CD1c-positive myeloid dendritic cell (primary cell): ENCODE results near the gene ARID1B.

ENCODE experiments used
- DNase-seq: peaks from one replicate; pipeline ENCODE4 v3.0.0-alpha.2; 2016; ENCODE audit errors: extremely low spot score

ARID1B gene

DNA sequence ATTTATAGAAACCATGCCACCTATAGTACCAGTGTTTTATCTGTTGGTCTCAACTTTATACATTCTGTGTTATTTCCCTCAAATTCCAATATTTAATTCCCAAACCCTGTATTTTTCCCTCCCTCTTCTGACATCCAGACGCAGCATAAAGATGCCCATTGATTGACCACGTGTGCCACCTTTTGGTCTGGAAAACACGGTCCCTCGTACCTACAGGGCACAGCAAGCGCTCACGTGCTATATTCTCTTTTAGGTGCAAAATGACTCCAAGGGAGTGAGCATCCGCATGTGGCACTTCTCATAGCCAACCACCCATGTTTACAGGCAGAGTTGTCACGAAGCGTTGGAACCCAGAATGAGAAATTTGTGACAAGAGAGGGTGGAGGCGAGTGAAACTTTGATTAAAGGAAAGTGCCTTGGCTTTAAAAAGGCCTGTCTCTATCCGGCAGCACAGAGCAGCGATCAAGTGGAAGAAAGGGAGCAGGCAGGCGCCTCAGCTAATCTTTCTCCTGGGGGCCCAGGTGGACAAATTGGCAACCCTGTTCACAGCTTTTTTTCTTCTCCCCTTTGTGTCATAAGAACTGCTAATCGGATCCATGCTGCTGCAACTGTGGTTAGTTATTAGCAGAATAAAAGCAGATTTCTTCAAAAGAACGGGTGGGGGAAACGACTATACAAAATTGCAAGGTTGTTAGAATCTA, 320.2 kb downstream of the ARID1B start:
- no peak for DNase-seq

GRCh38 chr6:157098999-157099398, 321.8 kb downstream of the ARID1B start:
- DNase-seq, result no peak

DNA sequence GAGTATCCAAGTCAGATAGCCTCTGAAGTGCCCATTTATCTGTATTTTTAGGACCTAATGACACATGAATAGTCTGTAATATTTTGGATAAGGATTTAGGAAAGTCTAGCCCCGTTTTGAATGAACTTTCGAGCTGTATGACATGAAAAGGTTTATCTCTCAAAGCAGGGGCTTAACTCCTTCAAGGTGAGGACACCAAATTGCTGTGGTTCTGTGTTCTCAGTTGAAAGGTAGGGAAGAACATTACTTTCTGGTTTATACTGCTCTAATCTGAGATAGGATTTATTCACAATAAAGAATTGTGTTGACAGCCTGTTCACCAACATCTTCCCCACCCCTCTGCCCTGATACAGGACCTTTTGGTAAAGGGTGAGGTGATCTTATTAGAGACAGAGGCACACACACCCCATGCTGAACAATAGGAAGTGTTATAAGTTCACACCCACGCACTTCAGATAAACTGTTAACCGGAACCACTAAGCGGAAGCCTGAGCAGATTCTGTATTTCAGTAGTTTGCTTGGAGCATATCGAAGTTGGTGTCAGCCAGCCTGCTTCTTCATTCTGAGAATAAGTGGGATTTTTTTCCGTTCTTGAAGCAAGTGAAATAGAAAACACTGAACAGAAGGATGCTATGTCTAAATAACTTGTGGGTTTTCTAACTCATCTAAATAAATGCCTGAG, 322.9 kb downstream of the ARID1B start:
- DNase-seq, result peak; percentile 89

DNA sequence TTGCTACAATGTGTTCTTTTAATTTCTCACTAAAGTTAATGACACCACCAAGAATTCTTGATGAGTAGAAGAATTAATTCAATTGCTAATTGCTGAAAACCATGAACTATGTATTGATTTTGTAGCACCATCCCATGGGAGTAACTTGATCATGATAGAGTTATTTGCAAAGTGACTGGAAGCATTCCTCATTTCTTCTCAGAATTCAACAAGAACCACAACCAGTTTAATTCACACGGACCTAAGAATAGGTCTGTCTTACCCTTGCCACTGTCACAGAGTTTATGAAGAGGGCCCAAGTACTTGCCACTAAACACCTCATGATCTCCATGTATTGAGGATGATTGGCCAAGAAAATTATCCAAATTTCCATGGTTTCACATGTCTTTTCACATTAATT, 324.0 kb downstream of the ARID1B start:
- DNase-seq, result no peak

GRCh38 chr6:157104803-157105202, 327.6 kb downstream of the ARID1B start:
- peak; percentile 44 for DNase-seq

- DNase-seq, result no peak
Measured at GRCh38 chr6:157106487-157106886, 329.3 kb downstream of the ARID1B start.

DNA sequence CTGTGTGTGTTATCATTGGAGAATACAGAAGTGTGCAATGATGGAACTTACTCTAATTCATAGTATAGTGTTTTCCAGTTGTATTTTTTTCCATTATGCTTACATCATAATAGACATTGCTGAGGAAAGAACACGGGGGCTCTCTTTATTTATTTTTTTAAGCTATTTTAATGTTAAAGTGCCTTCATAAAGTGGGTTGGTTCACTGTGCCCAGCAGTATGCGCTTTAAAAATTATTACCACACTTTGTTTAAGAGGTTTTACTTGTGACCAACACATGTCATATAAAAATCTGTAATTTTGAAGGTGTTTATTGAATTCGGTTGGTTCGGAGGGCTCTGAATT, 330.4 kb downstream of the ARID1B start:
- DNase-seq, result no peak

DNA sequence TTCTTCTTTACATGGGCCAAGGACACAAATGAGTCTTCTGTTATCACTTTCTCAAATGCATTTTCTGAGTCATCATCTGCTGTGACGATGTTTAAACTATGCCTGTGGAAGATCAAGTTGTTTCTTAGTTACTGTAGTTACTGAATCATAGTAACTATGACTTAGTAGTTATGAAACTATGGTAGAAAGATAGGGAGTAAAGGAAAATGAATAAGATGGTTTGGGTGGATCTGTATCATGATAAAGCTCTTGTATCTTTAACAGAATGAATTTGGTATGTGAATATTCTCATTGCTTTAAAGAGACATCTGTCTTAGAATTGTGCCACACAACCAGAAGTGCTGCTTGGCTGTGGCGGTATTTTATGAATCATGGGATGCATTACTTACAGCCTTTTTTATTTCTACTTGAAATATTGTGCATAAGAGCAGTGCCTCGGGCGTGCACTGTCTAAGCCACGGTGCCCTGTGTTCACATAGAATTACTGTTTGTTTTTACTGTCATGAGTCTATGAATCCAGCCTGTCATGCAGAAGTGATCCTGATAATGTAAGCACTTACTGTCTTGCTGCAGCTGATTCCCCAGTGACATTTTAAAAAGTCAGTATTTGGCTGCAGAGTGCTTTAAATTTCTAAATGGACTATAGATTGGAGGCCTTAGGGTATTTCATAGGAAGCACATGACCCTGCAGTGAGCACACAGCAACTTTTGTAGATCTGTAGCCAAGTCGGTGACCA, 330.9 kb downstream of the ARID1B start:
- no peak for DNase-seq

- DNase-seq, result no peak
Measured at GRCh38 chr6:157108923-157109322, 331.7 kb downstream of the ARID1B start.

DNA sequence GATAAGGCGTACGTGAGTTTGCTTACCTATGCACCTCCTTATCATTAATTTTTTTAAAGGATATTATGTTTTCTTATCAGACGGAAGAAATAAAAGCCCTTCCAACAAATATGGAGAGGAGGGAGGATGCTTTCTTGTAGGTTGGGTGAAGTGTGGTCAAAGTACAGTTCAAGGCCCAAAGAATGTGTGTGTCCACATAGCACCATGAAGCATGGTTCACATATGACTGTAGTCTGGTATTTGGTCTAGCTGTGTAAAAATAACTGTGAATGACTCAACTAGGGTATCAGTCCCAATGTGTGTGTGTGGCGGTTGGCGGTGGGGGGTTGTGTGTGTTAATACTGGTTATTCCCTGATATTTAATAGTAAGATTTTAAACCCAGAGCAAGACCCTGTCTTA, 333.4 kb downstream of the ARID1B start:
- DNase-seq, result no peak

DNA sequence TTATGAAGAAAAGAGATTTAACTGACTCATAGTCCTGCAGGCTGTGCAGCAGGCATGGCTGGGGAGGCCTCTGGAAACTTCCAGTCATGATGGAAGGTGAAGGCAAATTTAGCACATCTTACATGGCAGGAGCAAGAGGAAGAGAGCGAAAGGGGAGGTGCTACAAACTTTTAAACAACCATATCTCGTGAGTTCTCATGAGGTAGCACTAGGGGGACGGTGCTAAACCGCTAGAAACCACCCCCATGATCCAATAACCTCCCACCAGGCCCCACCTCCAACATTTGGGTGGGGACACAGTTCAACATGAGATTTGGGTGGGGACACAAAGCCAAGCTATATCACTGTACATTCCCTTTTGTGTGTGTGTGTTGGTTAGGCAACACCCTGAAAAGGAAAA, 336.2 kb downstream of the ARID1B start:
- no peak for DNase-seq

GRCh38 chr6:157116426-157116825, 339.2 kb downstream of the ARID1B start:
- no peak for DNase-seq

DNA sequence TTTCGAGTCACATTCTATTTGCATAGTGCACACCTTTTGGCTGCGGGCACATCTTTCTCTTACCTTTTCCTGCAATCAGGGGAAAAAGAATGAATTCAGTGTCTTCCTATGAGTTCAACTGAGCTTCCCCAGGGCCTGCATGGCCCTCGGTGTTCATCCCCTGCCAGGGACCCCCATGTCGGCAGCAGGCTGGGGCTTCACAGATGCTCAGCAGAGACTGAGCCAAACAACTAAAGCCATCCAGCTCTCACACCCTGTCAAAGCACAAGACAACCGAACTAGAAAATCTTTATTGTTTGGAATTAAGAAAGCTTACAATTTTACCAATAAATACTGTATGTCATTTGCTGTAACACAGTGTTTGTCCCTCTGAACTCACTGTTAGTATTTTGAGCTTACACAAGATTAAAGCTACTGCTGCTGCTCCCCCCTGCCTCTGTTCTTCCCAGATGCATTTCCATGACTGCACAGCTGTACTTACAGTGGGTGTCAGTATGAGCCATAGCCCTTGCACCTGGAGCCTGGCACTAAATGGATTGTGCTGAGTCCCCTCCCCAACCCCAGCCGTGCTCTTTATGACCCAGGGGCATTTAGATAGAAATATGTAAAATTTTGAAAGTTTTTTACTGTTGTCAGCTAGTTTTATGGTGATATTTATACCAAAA, 340.4 kb downstream of the ARID1B start:
- no peak for DNase-seq

DNA sequence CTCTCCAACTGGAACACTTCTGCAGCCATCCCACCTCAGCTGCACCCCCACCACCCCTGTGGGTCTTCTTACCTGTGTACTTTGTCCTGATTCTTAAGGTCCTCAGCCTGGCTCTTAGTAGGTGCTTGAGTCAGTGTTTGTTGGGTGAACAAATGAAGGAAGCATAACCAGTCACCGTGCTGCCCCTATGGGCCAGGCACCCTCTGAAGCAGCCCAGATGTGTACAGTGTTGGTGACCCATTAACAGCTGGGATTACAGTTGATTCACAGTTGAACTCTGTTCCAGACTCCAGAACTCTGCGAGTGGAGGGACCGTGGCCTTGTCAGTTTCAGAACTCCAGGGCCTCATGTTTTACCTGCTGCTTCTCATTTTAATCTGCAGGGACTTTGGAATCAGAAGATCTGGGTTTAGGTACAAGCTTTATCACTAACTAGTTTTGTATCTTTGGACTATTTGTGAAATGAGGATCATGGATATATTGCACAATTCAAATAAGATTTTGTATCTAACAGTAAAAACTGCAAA, 342.4 kb downstream of the ARID1B start:
- no peak for DNase-seq

- no peak for DNase-seq
Measured at GRCh38 chr6:157120534-157121232, 343.5 kb downstream of the ARID1B start.

- DNase-seq, result no peak
Measured at GRCh38 chr6:157121897-157122296, 344.7 kb downstream of the ARID1B start.

DNA sequence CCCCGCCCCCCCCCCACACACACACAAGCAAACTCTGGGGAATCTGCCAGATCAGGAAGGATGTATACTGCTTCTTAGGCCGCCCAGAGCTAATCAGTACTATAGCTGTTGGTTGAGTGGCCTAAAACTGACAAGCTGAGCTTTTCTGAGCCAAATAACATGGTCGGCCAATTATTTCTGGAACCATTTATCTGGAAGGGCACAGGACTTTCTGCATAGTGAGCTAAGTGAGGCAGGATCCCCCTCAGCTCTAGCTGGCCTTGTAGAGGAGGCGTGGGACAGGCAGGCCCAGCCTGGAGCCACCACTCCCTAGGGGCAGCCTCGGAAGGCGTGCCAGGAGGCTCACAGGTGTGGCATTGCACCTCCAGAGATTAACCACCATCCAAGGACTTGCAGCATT, 346.1 kb downstream of the ARID1B start:
- no peak for DNase-seq

- no peak for DNase-seq
Measured at GRCh38 chr6:157124485-157125254, 347.5 kb downstream of the ARID1B start.

- DNase-seq, result no peak
Measured at GRCh38 chr6:157125531-157125930, 348.4 kb downstream of the ARID1B start.

DNA sequence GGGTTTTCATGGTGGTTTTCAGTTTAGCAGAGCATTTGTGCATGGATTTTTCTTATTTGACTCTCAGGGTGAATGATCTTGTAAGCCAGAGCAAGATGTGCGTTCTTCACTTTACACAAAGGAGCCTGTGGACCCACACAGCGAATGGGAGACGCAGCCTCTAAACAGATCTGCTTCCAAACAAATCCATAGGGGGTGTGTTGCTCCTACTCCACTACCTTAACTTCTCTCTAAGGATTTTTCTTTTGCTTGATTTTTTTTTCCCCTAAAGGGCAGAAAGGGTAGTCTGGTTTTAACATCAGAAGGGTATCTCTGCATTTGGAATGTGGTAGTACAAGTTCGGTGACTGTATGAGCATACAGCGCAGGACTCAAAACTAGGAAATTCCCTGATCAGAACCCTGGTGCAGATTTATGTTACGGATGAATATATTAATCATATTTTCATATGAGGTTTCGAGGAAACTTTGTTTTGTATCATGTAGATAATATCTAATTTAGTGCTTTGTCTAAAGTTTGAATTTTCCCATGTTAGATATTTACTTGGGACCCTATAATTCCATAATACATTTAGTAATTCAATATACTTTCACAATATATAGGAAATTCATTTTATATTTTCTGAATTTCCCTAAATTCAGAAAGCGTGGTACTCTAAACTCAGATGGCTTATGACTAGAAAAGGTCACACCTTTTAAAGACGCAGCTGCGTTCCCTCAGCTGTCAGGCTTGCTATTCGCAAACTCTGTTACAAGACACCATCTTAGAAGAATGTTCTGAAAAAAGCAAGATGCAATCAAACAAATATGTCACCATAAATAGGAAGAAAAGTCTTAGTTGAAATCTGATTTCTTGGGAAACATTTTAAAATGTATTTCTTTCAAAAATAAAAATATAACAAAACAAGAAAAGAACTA, 349.3 kb downstream of the ARID1B start:
- no peak for DNase-seq
